K562 (cell line): ENCODE results near the gene FETUB.

Source experiments
- BACH1 ChIP-seq: fragments of 200-800 bp; sonication (Bioruptor generic); IDR thresholded peaks from 2 replicates; pipeline ENCODE4 v1.6.1; 2016; ENCODE audit warnings: missing genetic modification characterization, missing compliant biosample characterization
- GABPB1 ChIP-seq: sonication (generic); formaldehyde crosslinking; IDR thresholded peaks from 2 replicates; pipeline ENCODE4 v1.8.0; 2022; ENCODE audit warnings: mild to moderate bottlenecking, missing genetic modification reagents
- HCFC1 ChIP-seq: IDR thresholded peaks from 2 replicates; pipeline ENCODE4 v1.6.1; 2012; ENCODE audit warnings: low read depth, low read length, improper control_type of control experiment
- ILF3 ChIP-seq: fragments of 450-650 bp; IDR thresholded peaks from 2 replicates; pipeline ENCODE4 v1.6.1; 2018; ENCODE audit warnings: antibody characterized with exemption, mild to moderate bottlenecking, moderate library complexity, borderline replicate concordance
- NR2C1 ChIP-seq, 2 experiments: fragments of 450-650 bp; IDR thresholded peaks; 2 replicates each; pipeline ENCODE4 v1.6.1; 2017; ENCODE audit warnings: mild to moderate bottlenecking in 2 of 2, antibody characterized with exemption in 1 of 2, inconsistent platforms in 1 of 2, missing compliant biosample characterization in 1 of 2, missing genetic modification characterization in 1 of 2
- POLR2A ChIP-seq: fragments of 450-650 bp; conservative IDR thresholded peaks from 2 replicates; pipeline ENCODE4 v1.6.1; 2016
- RAD51 ChIP-seq: fragments of 450-650 bp; IDR thresholded peaks from 2 replicates; pipeline ENCODE4 v1.7.1; 2016; ENCODE audit warnings: low read depth, mild to moderate bottlenecking, borderline replicate concordance
- TBP ChIP-seq: optimal IDR thresholded peaks from 2 replicates; pipeline ENCODE3; 2011; ENCODE audit warnings: low read depth, low read length, improper control_type of control experiment
- ZNF140 ChIP-seq: fragments of 250-450 bp; sonication (Bioruptor Pico); IDR thresholded peaks from 2 replicates; pipeline ENCODE4 v1.8.0; 2021; ENCODE audit warnings: moderate library complexity, mild to moderate bottlenecking, inconsistent platforms
- ZNF143 ChIP-seq: sonication (generic); formaldehyde crosslinking; IDR thresholded peaks from 2 replicates; pipeline ENCODE4 v1.9.0; 2022; ENCODE audit warnings: mild to moderate bottlenecking, missing genetic modification reagents
- TF ChIP-seq, protein P1 (sequence below): fragments of 450-650 bp; formaldehyde crosslinking; IDR thresholded peaks from 2 replicates; pipeline ENCODE4 v1.4.0; 2022; ENCODE audit warnings: mild to moderate bottlenecking, moderate library complexity
- TF ChIP-seq, protein P2 (sequence below), 2 experiments: fragments of 450-650 bp in 1 of 2; sonication (generic) in 1 of 2; formaldehyde crosslinking in 1 of 2; IDR thresholded peaks; 2 replicates each; pipeline versions ENCODE4 v1.7.1 to v1.9.0; 2016 to 2022; ENCODE audit warnings: inconsistent platforms in 1 of 2, mild to moderate bottlenecking in 1 of 2, missing genetic modification reagents in 1 of 2
- TF ChIP-seq, protein P3 (sequence below), 3 experiments: IDR thresholded peaks in 2 of 3; conservative IDR thresholded peaks in 1 of 3; 2 replicates each; pipeline ENCODE4 v1.5.1; 2011 to 2012; ENCODE audit warnings: low read length in 3 of 3, mild to moderate bottlenecking in 3 of 3, control low read depth in 2 of 3, improper control_type of control experiment in 1 of 3, inconsistent platforms in 1 of 3, low read depth in 1 of 3, mixed read lengths in 1 of 3, moderate library complexity in 1 of 3; ENCODE audit not compliant: insufficient read depth in 2 of 3
- TF ChIP-seq, protein P4 (sequence below): fragments of 450-650 bp; formaldehyde crosslinking; IDR thresholded peaks from 2 replicates; pipeline ENCODE4 v1.4.0; 2022; ENCODE audit warnings: missing genetic modification characterization

DNA sequence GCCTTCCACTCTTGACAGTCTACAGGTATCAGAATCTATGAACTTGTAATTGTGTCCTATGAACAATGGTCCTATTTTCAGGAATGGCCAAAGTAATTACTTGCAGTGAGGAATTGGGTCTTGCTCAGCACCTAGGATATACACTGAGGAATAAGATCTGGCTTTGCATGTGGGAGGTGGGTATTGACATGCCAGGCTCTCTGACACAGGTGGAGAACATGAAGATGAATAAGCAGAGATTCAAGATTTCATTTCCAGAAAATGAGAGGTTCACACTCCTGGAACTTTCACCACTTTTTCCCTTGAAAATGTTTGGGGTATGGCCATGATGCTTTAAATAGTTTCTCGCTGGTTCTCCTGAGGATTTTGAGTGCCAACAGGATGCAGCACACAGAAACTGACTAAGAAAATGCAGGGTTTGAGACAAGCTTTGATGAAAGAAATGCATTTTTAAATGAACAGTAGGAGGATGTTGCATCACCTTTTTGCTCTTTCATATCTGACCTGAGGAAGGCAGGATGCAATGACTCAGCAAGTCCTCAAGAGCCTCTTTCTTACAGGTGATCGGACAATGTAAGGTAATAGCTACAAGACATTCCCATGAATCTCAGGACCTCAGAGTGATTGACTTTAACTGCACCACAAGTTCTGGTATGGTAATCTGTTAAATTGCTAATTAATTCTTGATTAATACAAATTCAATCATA, 29.3 kb downstream of the FETUB start:
- TF ChIP-seq ILF3 = no peak
- TF ChIP-seq, protein P1, sequence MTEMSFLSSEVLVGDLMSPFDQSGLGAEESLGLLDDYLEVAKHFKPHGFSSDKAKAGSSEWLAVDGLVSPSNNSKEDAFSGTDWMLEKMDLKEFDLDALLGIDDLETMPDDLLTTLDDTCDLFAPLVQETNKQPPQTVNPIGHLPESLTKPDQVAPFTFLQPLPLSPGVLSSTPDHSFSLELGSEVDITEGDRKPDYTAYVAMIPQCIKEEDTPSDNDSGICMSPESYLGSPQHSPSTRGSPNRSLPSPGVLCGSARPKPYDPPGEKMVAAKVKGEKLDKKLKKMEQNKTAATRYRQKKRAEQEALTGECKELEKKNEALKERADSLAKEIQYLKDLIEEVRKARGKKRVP = no peak
- TF ChIP-seq, protein P2, sequence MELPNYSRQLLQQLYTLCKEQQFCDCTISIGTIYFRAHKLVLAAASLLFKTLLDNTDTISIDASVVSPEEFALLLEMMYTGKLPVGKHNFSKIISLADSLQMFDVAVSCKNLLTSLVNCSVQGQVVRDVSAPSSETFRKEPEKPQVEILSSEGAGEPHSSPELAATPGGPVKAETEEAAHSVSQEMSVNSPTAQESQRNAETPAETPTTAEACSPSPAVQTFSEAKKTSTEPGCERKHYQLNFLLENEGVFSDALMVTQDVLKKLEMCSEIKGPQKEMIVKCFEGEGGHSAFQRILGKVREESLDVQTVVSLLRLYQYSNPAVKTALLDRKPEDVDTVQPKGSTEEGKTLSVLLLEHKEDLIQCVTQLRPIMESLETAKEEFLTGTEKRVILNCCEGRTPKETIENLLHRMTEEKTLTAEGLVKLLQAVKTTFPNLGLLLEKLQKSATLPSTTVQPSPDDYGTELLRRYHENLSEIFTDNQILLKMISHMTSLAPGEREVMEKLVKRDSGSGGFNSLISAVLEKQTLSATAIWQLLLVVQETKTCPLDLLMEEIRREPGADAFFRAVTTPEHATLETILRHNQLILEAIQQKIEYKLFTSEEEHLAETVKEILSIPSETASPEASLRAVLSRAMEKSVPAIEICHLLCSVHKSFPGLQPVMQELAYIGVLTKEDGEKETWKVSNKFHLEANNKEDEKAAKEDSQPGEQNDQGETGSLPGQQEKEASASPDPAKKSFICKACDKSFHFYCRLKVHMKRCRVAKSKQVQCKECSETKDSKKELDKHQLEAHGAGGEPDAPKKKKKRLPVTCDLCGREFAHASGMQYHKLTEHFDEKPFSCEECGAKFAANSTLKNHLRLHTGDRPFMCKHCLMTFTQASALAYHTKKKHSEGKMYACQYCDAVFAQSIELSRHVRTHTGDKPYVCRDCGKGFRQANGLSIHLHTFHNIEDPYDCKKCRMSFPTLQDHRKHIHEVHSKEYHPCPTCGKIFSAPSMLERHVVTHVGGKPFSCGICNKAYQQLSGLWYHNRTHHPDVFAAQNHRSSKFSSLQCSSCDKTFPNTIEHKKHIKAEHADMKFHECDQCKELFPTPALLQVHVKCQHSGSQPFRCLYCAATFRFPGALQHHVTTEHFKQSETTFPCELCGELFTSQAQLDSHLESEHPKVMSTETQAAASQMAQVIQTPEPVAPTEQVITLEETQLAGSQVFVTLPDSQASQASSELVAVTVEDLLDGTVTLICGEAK (IDR thresholded peaks at IDR 0.05) = no peak
- TF ChIP-seq, protein P2 (CRISPR knock-in tag; IDR thresholded peaks at IDR 0.05) = no peak
- TF ChIP-seq TBP = no peak
- no peak for TF ChIP-seq HCFC1
- TF ChIP-seq NR2C1 (IDR thresholded peaks at IDR 0.05) = no peak
- TF ChIP-seq NR2C1 (tag; IDR thresholded peaks at IDR 0.05) = no peak
- no peak for TF ChIP-seq GABPB1
- TF ChIP-seq, protein P3, sequence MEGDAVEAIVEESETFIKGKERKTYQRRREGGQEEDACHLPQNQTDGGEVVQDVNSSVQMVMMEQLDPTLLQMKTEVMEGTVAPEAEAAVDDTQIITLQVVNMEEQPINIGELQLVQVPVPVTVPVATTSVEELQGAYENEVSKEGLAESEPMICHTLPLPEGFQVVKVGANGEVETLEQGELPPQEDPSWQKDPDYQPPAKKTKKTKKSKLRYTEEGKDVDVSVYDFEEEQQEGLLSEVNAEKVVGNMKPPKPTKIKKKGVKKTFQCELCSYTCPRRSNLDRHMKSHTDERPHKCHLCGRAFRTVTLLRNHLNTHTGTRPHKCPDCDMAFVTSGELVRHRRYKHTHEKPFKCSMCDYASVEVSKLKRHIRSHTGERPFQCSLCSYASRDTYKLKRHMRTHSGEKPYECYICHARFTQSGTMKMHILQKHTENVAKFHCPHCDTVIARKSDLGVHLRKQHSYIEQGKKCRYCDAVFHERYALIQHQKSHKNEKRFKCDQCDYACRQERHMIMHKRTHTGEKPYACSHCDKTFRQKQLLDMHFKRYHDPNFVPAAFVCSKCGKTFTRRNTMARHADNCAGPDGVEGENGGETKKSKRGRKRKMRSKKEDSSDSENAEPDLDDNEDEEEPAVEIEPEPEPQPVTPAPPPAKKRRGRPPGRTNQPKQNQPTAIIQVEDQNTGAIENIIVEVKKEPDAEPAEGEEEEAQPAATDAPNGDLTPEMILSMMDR (IDR thresholded peaks at IDR 0.05 in 2 of 3, conservative IDR thresholded peaks at IDR 0.05 in 1 of 3; ENCODE audit: insufficient read depth in 2 of 3, low read depth in 1 of 3, low read length in 3 of 3) = no peak
- peak; percentile 38; the same call in 1 of the 2 replicates for TF ChIP-seq BACH1 (tag)
- TF ChIP-seq RAD51 = no peak
- no peak for TF ChIP-seq ZNF143
- TF ChIP-seq, protein P4, sequence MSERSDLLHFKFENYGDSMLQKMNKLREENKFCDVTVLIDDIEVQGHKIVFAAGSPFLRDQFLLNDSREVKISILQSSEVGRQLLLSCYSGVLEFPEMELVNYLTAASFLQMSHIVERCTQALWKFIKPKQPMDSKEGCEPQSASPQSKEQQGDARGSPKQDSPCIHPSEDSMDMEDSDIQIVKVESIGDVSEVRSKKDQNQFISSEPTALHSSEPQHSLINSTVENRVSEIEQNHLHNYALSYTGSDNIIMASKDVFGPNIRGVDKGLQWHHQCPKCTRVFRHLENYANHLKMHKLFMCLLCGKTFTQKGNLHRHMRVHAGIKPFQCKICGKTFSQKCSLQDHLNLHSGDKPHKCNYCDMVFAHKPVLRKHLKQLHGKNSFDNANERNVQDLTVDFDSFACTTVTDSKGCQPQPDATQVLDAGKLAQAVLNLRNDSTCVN (CRISPR knock-in tag) = no peak
- TF ChIP-seq POLR2A = no peak
- TF ChIP-seq ZNF140 = no peak
